BLaER1 treated with 17β-estradiol and CSF1 and Interleukin-3, amounts not matched to agents 10 nM and 100 nM (cell line): ENCODE results near the gene SUCLG2.

Experiments
- H3K27ac ChIP-seq, 11 experiments: shearing (Covaris generic); formaldehyde crosslinking; 2 replicates each; pipeline ENCODE4 v1.8.1; 2022
- H3K27me3 ChIP-seq, 11 experiments: shearing (Covaris generic); formaldehyde crosslinking; 2 replicates each; pipeline ENCODE4 v1.8.1; 2022
- H3K36me3 ChIP-seq, 11 experiments: shearing (Covaris generic); formaldehyde crosslinking; 2 replicates each; pipeline ENCODE4 v1.8.1; 2022
- H3K4me1 ChIP-seq, 10 experiments: shearing (Covaris generic); formaldehyde crosslinking; 2 replicates each; pipeline ENCODE4 v1.8.1; 2022
- H3K4me2 ChIP-seq, 11 experiments: shearing (Covaris generic); formaldehyde crosslinking; 2 replicates each; pipeline ENCODE4 v1.8.1; 2022
- H3K4me3 ChIP-seq, 10 experiments: shearing (Covaris generic); formaldehyde crosslinking; 2 replicates each; pipeline ENCODE4 v1.8.1; 2022
- H3K9ac ChIP-seq, 11 experiments: shearing (Covaris generic); formaldehyde crosslinking; 2 replicates each; pipeline ENCODE4 v1.8.1; 2022
- H3K9me3 ChIP-seq, 11 experiments: shearing (Covaris generic); formaldehyde crosslinking; replicated peaks in 1 of 11; 2 replicates each; pipeline ENCODE4 v1.8.1; 2022
- H4K20me1 ChIP-seq, 11 experiments: shearing (Covaris generic); formaldehyde crosslinking; 2 replicates each; pipeline ENCODE4 v1.8.1; 2022
- Cebpa-rat ChIP-seq, 11 experiments: shearing (Covaris generic); IDR thresholded peaks; 2 replicates each; pipeline ENCODE4 v1.8.1; 2022

Gene SUCLG2

DNA sequence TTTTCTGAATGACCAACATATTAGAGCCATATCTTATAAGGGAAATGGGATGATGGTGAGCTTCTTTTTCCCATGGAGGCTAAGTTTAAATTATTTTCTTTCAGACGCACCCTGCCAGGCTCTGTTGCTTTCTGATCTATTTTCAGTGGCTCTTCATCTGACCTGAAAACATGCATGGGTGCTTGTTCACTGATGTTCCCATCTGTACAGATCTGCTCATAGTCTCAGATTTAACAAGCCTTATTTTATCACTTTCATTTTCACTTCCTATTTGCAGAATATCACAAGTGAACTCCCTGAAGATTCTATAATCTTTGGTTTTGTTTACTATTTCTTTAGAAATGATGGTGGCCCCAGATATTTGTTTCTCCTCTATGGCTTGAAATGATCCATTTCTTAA lies 31.1 kb upstream of the SUCLG2 start:
- Histone ChIP-seq H3K27ac (peak overlapping the region in 5 of 11 experiments; percentile 4 to 39 (median 20); a peak in 4 of 22 replicates), H3K9ac (no peak overlapping the region), H3K27me3 (no peaks in the 10 kb centered on the region), H3K4me1 (peaks cover 11 to 38% (median 29%) of the 10 kb centered on the region in 10 experiments; a peak in 18 of 20 replicates), H3K4me3 (peak overlapping the region in 1 of 10 experiments; percentile 2; a peak in 1 of 20 replicates), H4K20me1 (no peaks in the 10 kb centered on the region), H3K4me2 (peak overlapping the region; percentile 23 to 72 (median 52); a peak in 21 of 22 replicates), H3K36me3 (no peaks in the 10 kb centered on the region), H3K9me3 (no peaks in the 10 kb centered on the region)
- TF ChIP-seq Cebpa-rat (IDR thresholded peaks at IDR 0.05), result no peak

- no peak for TF ChIP-seq Cebpa-rat (IDR thresholded peaks at IDR 0.05)
- H4K20me1 ChIP-seq, result no peaks in the 10 kb centered on the region
- no peaks in the 10 kb centered on the region for H3K27me3 ChIP-seq
- no peaks in the 10 kb centered on the region for H3K36me3 ChIP-seq
- H3K4me3 ChIP-seq, result no peak overlapping the region
- no peaks in the 10 kb centered on the region for H3K9me3 ChIP-seq
- H3K4me2 ChIP-seq, result peak overlapping the region in 6 of 11 experiments; percentile 15 to 72 (median 30); a peak in 8 of 22 replicates
- H3K9ac ChIP-seq, result no peak overlapping the region
- peaks cover 11 to 38% (median 29%) of the 10 kb centered on the region in 10 experiments; a peak in 18 of 20 replicates for H3K4me1 ChIP-seq
- H3K27ac ChIP-seq, result peak overlapping the region in 1 of 11 experiments; percentile 12; a peak in 1 of 22 replicates
These were observed 29.8 kb upstream of the SUCLG2 start for GRCh38 chr3:67684211-67684610.

DNA sequence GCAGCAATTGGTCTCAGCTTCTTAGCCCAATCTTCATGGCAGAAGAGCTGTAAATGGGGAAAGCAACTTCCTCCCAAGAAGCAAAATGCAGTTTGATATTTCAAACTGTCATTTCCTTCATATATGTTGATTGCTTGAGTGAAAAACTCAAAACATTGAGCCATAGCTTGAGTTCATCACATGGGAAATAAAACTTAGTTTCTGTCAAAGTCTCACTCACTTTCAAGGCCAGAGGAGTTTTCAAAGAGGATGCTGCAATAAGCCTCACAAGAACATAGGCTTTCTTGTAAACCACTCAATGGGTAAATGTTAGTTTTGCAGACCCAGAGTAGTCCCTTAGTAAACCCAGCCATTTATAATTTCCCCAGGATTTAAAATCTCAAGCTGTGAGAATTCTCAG lies 29.1 kb upstream of the SUCLG2 start:
- H3K4me1 ChIP-seq, result peaks cover 11 to 38% (median 29%) of the 10 kb centered on the region in 10 experiments; a peak in 18 of 20 replicates
- H3K4me3 ChIP-seq, result no peak overlapping the region
- H3K9ac ChIP-seq, result no peak overlapping the region
- peak overlapping the region in 7 of 11 experiments; percentile 10 to 72 (median 17); a peak in 10 of 22 replicates for H3K4me2 ChIP-seq
- H3K27ac ChIP-seq, result peak overlapping the region in 2 of 11 experiments; percentile 2 to 12; a peak in 1 of 22 replicates
- H3K27me3 ChIP-seq, result no peaks in the 10 kb centered on the region
- H3K9me3 ChIP-seq, result no peaks in the 10 kb centered on the region
- TF ChIP-seq Cebpa-rat (IDR thresholded peaks at IDR 0.05), result no peak
- no peaks in the 10 kb centered on the region for H4K20me1 ChIP-seq
- no peaks in the 10 kb centered on the region for H3K36me3 ChIP-seq

GRCh38 chr3:67678665-67679064 lies 24.3 kb upstream of the SUCLG2 start:
- H4K20me1 ChIP-seq, result no peaks in the 10 kb centered on the region
- no peaks in the 10 kb centered on the region for H3K36me3 ChIP-seq
- no peak overlapping the region for H3K9ac ChIP-seq
- no peak overlapping the region for H3K27ac ChIP-seq
- no peak overlapping the region for H3K4me3 ChIP-seq
- no peak for TF ChIP-seq Cebpa-rat (IDR thresholded peaks at IDR 0.05)
- H3K9me3 ChIP-seq, result peaks cover 0 to 9% (median 0%) of the 10 kb centered on the region in 11 experiments; a peak in 5 of 22 replicates
- H3K4me2 ChIP-seq, result no peak overlapping the region
- H3K27me3 ChIP-seq, result no peaks in the 10 kb centered on the region
- peaks cover 0 to 7% (median 4%) of the 10 kb centered on the region in 10 experiments; a peak in 8 of 20 replicates for H3K4me1 ChIP-seq

GRCh38 chr3:67674055-67674454 lies 19.6 kb upstream of the SUCLG2 start:
- Histone ChIP-seq H3K9ac (no peak overlapping the region), H4K20me1 (no peaks in the 10 kb centered on the region), H3K4me3 (no peak overlapping the region), H3K27me3 (no peaks in the 10 kb centered on the region), H3K9me3 (peaks cover 0 to 9% (median 0%) of the 10 kb centered on the region in 11 experiments; a peak in 5 of 22 replicates), H3K27ac (no peak overlapping the region), H3K4me2 (no peak overlapping the region), H3K36me3 (no peaks in the 10 kb centered on the region), H3K4me1 (no peaks in the 10 kb centered on the region)
- TF ChIP-seq Cebpa-rat (IDR thresholded peaks at IDR 0.05), result no peak

DNA sequence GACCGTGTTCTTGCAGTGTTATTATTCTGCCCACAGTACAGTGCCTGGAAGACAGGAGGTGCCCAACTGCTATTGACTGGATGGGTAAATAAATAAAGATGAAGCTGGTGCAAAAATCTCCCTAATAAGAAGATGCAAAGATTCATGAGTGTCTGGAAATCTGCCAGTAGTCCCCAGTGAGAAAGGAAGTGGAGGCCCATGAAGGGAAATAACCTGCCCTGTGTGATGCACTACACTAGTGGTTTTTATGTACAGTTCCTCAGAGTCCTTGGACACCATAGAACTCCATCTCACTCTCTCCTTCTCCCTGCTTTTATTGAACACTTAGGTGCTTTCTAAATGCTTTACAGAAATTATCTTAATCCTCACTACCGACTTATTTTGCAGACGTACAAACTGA lies 8.3 kb upstream of the SUCLG2 start:
- no peak overlapping the region for H3K4me2 ChIP-seq
- no peak overlapping the region for H3K4me3 ChIP-seq
- H4K20me1 ChIP-seq, result no peaks in the 10 kb centered on the region
- peaks cover 0 to 22% (median 16%) of the 10 kb centered on the region in 11 experiments; a peak in 16 of 22 replicates for H3K27me3 ChIP-seq
- H3K36me3 ChIP-seq, result no peaks in the 10 kb centered on the region
- TF ChIP-seq Cebpa-rat (IDR thresholded peaks at IDR 0.05), result no peak
- H3K27ac ChIP-seq, result no peak overlapping the region
- H3K4me1 ChIP-seq, result no peaks in the 10 kb centered on the region
- peaks cover 0 to 11% (median 6%) of the 10 kb centered on the region in 11 experiments; a peak in 7 of 22 replicates for H3K9me3 ChIP-seq
- no peak overlapping the region for H3K9ac ChIP-seq

DNA sequence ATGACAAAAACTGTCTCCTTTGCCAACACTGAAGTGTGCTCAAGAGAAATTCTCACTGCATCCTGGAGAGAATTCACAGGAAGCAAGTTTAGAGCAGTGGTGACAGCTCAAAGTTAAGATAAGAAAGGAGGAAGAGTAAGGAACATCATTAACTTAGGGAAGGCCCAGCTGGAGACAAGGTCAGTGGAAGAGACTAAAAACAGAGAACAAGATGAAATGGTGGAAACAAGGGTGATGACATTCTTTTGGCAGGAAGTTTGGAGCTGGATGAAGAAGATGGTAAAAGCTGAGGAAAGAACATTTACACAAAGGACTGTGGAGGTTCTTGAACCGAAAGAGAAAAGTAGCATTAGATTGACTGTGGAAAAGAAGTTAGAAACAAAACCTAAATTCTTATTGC lies 6.7 kb upstream of the SUCLG2 start:
- Histone ChIP-seq H3K4me3 (no peak overlapping the region), H3K9me3 (0 out of 22 replicates have a peak, but pooled peaks cover 0 to 8% (median 0%) of the 10 kb centered on the region in 11 experiments), H3K9ac (no peak overlapping the region), H3K36me3 (no peaks in the 10 kb centered on the region), H3K27me3 (peaks cover 0 to 38% (median 28%) of the 10 kb centered on the region in 11 experiments; a peak in 19 of 22 replicates), H4K20me1 (no peaks in the 10 kb centered on the region), H3K27ac (no peak overlapping the region), H3K4me1 (peaks cover 0 to 5% (median 3%) of the 10 kb centered on the region in 10 experiments; a peak in 15 of 20 replicates), H3K4me2 (no peak overlapping the region)
- TF ChIP-seq Cebpa-rat (IDR thresholded peaks at IDR 0.05), result no peak

- H3K9ac ChIP-seq, result no peak overlapping the region
- H3K9me3 ChIP-seq, result peaks cover 0 to 15% (median 0%) of the 10 kb centered on the region in 11 experiments; a peak in 9 of 22 replicates
- H3K27me3 ChIP-seq, result peaks cover 12 to 38% (median 28%) of the 10 kb centered on the region in 11 experiments; a peak in 20 of 22 replicates
- no peak overlapping the region for H3K4me2 ChIP-seq
- no peak overlapping the region for H3K27ac ChIP-seq
- TF ChIP-seq Cebpa-rat (IDR thresholded peaks at IDR 0.05), result no peak
- 0 out of 22 replicates have a peak, but pooled peaks cover 0 to 4% (median 0%) of the 10 kb centered on the region in 11 experiments for H3K36me3 ChIP-seq
- no peak overlapping the region for H3K4me3 ChIP-seq
- peaks cover 22 to 36% (median 32%) of the 10 kb centered on the region in 10 experiments for H3K4me1 ChIP-seq
- no peaks in the 10 kb centered on the region for H4K20me1 ChIP-seq
These were observed 2.8 kb upstream of the SUCLG2 start for GRCh38 chr3:67657192-67657591.

DNA sequence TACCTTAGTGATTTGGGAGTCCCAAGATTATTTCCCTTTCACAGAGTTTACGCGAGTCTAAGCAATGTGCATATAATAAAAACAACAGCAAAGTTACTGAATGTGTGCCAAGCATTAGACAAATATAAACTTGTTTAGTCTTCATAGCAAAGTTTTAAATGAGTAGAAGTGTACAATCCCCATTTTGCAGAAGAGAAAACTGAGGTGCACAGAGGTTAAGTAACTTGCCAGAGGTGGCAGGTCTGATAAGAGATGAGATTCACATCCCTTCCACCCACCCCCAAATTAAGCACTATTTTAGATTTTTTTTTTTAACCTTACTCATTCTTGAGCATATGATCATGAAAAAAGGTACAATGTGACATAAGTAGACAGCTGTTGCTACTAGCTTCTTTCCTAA lies 2.2 kb upstream of the SUCLG2 start:
- Histone ChIP-seq H3K4me2 (peak overlapping the region in 7 of 11 experiments; percentile 83 to 96 (median 91); a peak in 11 of 22 replicates), H3K27me3 (peaks cover 12 to 38% (median 28%) of the 10 kb centered on the region in 11 experiments; a peak in 20 of 22 replicates), H3K9ac (no peak overlapping the region), H4K20me1 (no peaks in the 10 kb centered on the region), H3K4me1 (peaks cover 22 to 36% (median 32%) of the 10 kb centered on the region in 10 experiments), H3K27ac (no peak overlapping the region), H3K36me3 (peaks cover 0 to 6% (median 0%) of the 10 kb centered on the region in 11 experiments; a peak in 1 of 22 replicates), H3K4me3 (no peak overlapping the region), H3K9me3 (peaks cover 0 to 15% (median 0%) of the 10 kb centered on the region in 11 experiments; a peak in 9 of 22 replicates)
- TF ChIP-seq Cebpa-rat (IDR thresholded peaks at IDR 0.05), result no peak
